C4-2B (cell line): ENCODE measurements around the gene SUSD1.

Experiments used
- ZFX ChIP-seq: fragments of 450-650 bp; IDR thresholded peaks from 2 replicates; pipeline ENCODE4 v1.6.1; 2017
- TF ChIP-seq, protein P1 (sequence below): fragments of 450-650 bp; conservative IDR thresholded peaks from 2 replicates; pipeline ENCODE4 v1.5.1; 2017; ENCODE audit warnings: mild to moderate bottlenecking

DNA sequence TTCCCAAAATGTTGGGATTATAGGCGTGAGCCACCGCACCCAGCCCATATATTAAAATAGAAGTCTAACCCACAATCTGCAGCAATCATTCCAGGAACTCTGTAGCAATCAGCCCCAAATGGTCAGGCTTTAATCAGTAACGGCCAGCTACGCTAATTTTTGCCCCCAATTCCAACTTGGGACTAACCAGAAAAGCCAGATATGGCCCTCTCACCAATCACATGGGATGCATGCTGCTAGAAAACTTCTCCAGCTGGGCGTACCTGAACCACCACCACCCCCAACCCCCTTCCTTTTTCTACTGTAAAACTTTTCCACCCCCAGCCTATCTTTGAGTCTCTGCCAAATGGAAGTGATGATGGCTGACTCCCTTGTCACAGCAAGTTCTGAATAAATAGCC is 4.1 kb downstream of the SUSD1 start:
- TF ChIP-seq, protein P1, sequence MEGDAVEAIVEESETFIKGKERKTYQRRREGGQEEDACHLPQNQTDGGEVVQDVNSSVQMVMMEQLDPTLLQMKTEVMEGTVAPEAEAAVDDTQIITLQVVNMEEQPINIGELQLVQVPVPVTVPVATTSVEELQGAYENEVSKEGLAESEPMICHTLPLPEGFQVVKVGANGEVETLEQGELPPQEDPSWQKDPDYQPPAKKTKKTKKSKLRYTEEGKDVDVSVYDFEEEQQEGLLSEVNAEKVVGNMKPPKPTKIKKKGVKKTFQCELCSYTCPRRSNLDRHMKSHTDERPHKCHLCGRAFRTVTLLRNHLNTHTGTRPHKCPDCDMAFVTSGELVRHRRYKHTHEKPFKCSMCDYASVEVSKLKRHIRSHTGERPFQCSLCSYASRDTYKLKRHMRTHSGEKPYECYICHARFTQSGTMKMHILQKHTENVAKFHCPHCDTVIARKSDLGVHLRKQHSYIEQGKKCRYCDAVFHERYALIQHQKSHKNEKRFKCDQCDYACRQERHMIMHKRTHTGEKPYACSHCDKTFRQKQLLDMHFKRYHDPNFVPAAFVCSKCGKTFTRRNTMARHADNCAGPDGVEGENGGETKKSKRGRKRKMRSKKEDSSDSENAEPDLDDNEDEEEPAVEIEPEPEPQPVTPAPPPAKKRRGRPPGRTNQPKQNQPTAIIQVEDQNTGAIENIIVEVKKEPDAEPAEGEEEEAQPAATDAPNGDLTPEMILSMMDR: no peak
- TF ChIP-seq ZFX: no peak
